T-helper 9 cell (primary cell): ENCODE results near the gene PAGR1.
"Not testable (repeated sequence)": the region's sequence is repeated elsewhere in the genome, so short reads cannot be mapped to it uniquely, and the experiment has no call there.

Source experiments
- DNase-seq: peaks from one replicate; pipeline ENCODE4 v3.0.0-alpha.2; 2020

Gene PAGR1

DNA sequence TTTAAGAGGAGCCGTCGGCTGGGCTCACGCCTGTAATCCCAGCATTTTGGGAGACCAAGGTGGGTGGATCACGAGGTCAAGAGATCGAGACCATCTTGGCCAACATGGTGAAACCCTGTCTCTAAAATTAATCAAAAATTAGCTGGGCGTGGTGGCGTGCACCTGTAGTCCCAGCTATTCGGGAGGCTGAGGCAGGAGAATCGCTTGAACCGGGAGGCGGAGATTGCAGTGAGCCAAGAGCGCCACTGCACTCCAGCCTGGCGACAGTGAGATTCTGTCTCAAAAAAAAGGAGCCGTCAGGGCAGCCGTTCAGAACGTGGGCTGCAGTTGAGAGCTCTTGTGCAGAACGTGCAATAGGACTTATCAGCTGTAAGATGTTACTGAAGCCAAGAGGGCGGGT is 22.8 kb upstream of the PAGR1 start:
- not testable (repeated sequence) for DNase-seq

- no peak for DNase-seq
Observed at GRCh38 chr16:29794231-29794710, 21.7 kb upstream of the PAGR1 start.

GRCh38 chr16:29802416-29802935 is 13.5 kb upstream of the PAGR1 start:
- no peak for DNase-seq

DNA sequence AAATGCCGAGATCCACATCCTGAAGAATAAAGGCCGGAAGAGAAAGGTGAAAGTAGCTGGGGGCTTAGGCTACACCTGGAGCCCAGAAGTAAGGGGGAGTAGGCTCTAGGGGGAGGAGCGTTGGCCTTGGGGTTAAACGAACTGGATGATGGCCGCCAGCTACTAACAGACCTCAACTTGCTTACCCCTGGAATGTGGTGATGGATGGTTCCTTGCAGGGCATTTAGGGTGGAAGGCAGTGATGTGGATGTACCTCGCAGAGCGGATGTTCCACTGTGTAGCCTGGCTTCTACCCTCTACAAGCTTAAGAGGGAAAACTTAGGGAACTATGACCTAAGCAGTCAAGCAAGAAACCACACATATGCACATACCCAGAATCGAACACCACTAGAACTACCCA is 11.9 kb upstream of the PAGR1 start:
- no peak for DNase-seq

GRCh38 chr16:29804455-29805231 is 11.3 kb upstream of the PAGR1 start:
- no peak for DNase-seq

DNA sequence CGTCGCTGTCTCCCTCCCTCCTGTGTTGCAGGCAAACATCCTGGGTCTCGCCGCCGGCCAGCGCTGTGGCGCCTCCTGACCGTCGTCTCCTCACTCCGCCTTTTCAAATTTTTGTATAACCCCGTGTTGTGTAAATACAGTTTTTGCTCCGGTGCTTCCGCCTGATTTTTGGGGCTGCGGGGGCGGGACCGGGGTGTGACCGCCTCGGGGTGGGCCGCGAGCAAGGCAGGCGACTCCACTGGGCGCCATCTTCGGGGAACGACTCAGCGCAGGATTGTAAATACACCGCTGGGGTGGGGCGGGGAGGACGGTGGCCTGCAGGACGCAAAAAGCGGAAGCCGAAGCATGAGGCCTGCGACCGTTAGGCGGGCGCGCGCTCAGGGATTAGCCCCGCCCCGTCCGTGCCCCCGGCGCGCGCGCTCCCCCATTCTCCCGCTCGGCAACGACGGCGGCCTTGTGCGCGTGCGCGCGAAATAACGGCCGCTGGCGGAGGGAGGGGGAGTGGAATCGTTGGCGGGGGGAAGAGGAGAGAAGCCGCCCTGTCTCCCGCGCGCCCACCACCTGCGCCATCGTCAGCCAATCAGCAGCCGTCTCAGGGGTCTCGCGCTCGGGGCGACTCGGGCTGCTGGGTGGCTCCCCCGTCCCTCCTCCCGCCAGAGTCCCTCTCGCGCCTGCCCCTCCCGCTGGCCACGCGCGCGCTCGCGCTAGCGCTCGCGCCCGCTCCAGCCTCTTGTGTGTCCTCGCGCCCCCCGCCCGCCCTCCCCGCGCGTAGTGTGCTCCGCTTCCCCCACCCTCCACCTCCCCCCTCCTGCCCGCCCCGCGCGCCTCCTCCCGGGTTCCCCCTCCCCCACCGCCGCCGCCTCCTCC is 10.5 kb upstream of the PAGR1 start:
- DNase-seq = peak; percentile 96

GRCh38 chr16:29806099-29806579 is 9.8 kb upstream of the PAGR1 start, which contains the start of gene MAZ:
TSS of gene MAZ (plus strand) at chr16:29806529. CDS start at chr16:29806702, 173 bp downstream.
- DNase-seq = peak; percentile 75

DNA sequence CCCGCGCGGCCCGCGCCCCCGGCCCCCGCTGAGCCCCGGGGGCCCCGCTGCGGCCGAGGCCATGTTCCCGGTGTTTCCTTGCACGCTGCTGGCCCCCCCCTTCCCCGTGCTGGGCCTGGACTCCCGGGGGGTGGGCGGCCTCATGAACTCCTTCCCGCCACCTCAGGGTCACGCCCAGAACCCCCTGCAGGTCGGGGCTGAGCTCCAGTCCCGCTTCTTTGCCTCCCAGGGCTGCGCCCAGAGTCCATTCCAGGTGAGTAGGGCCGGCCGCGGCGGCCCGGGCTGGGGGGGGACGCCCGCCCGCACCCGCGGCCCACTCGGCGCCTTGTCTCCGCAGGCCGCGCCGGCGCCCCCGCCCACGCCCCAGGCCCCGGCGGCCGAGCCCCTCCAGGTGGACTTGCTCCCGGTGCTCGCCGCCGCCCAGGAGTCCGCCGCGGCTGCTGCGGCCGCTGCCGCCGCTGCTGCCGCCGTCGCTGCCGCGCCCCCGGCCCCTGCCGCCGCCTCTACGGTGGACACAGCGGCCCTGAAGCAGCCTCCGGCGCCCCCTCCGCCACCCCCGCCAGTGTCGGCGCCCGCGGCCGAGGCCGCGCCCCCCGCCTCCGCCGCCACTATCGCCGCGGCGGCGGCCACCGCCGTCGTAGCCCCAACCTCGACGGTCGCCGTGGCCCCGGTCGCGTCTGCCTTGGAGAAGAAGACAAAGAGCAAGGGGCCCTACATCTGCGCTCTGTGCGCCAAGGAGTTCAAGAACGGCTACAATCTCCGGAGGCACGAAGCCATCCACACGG is 9.1 kb upstream of the PAGR1 start:
- no peak for DNase-seq

DNA sequence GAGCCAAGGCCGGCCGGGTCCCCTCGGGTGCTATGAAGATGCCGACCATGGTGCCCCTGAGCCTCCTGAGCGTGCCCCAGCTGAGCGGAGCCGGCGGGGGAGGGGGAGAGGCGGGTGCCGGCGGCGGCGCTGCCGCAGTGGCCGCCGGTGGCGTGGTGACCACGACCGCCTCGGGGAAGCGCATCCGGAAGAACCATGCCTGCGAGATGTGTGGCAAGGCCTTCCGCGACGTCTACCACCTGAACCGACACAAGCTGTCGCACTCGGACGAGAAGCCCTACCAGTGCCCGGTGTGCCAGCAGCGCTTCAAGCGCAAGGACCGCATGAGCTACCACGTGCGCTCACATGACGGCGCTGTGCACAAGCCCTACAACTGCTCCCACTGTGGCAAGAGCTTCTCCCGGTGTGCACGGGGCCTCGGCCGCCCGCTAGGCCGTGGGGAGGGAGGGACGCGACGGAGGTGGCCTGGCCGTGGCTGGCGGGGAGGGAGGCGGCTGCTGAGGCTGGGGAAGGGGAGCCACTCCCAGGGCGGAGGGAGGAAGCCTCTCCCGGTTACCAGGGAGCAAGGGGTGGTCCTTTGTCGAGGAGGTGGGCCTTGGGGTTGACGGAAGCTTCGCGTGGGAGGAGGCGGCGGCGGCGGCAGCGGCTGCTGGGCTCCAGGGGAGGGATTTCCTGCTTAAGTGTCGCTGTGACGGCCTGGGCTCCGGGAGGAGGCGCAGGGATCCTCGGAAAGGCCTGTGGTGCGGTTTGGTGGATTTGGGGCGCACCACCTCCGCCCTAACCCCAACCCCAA is 8.3 kb upstream of the PAGR1 start:
- peak; percentile 75 for DNase-seq

- DNase-seq = no peak
Observed at GRCh38 chr16:29808219-29808900, 7.6 kb upstream of the PAGR1 start.

GRCh38 chr16:29809031-29809747 is 6.8 kb upstream of the PAGR1 start:
- no peak for DNase-seq

DNA sequence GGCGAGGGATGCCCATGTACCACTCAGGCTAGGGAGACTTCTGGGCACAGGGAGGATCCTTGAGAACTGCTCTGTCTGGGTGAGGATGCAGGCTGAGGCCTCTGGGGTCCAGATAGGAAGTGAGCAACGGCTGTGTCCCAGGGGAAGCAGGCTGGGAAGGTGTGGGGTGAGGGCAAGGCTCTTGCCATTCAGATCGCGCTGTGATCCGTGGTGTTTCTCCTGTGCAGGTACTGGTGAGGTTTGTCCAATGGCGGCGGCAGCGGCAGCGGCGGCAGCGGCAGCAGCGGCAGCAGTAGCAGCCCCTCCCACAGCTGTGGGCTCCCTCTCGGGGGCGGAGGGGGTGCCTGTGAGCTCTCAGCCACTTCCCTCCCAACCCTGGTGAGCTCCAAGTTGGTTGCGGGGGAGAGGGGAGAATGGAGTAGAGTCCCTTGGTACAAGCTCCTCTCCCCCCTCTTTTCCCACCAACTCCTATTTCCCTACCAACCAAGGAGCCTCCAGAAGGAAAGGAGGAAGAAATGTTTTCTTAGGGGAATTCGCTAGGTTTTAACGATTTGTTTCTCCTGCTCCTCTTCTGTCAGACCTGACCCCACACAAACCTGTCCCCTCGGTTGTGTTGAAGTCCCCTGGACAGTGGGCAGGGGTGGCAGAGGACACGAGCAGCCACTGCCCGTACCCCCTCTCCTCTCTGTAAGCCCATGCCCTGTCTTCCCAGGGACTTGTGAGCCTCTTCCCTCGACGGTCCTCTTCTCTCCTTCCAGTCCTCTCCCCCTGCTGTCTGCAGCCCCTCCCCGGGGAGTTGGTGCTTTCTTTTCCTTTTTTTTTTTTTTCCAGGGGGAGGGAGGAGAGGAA is 5.9 kb upstream of the PAGR1 start:
- no peak for DNase-seq

GRCh38 chr16:29810699-29811169 is 5.2 kb upstream of the PAGR1 start:
- no peak for DNase-seq

DNA sequence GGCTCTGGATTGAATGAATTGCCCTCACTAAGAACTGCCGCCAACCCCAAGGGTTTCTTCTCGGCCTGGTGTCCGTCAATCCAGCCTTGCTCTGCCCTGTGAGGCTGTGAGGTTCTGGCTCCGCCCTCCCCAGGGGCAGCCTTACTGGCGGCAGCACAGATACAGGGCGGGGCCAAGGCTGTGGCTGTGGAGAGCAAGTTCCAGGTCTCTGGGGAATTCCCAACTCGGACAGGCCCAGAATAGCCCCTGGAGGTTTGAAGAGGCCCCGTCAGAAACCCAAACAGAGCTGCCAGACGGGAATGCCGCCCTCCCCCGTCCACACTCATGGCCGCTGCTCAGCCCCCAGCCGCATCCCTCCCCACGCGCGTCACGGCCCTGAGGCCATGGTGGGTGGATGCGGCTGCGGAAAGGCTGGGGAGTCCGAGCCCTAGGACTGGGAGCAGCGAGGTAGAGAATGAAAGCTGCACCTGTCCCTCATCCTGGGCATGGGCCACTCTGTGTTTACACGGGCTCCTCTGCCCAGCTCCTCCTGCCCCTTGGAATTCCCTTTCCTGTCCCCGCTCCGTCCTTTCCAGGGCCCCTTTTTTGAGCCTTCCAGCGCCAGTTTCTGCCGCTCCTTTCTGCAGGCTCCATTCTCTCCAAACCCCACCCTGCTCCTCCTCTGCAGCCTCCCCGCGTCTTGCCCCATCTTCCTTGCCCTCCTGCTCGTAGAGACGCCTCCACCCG is 4.6 kb upstream of the PAGR1 start:
- peak; percentile 59 for DNase-seq

DNA sequence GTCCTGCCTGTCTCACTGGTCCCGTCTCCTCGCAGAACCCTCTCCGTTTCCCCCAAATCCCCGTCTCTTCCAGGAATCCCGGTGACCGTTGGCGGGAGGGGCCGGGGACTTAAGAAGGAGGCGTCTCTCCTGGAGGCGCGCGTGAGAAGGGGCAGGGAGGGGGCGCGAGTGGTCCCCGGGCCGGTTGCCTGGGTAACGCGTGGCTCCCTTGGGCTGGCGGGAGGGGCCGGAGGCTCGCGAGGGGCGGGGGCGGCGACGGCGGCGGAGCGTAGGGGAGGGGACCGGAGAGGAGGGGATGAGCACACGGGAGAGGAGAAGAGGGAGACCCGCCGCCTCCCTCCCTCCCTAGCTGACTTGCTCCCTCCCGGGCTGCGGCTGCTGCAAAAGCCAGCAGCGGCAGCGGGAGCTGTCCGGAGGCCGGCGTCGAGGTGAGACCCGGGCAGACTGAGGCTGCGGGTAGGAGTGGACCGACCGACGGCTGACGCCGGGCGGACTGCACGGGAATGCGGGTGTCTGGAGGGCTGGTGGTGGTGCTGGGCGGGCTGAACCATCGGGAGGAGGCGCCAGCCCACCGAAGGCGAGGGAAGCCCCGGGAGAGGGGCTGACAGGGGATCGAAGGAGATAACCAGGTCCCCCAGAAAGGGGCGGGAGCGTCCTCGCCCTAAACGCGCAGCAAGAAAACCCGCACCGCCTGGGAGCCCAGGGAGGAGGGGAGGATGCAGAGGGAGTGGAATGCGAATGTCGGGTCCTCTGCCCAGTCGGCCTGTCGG is 3.9 kb upstream of the PAGR1 start, which contains the start of gene PRRT2:
Gene PRRT2, plus strand, starts transcription at position 298 of the 770 bp plus-strand sequence. CDS start 862 bp downstream, outside the sequence.
- DNase-seq = peak; percentile 46

- no peak for DNase-seq
Observed at GRCh38 chr16:29812754-29813643, 3.0 kb upstream of the PAGR1 start.
